Activated CD4-positive, alpha-beta T cell treated with anti-CD3 and anti-CD28 coated beads, Interleukin-2, amount 50 U/mL, for 48 hours (primary cell): ENCODE results near the gene PPP2R2C.

Source experiments
- DNase-seq, 2 experiments: peaks; one replicate each; pipeline ENCODE4 v3.0.0-alpha.2; 2020

PPP2R2C gene

DNA sequence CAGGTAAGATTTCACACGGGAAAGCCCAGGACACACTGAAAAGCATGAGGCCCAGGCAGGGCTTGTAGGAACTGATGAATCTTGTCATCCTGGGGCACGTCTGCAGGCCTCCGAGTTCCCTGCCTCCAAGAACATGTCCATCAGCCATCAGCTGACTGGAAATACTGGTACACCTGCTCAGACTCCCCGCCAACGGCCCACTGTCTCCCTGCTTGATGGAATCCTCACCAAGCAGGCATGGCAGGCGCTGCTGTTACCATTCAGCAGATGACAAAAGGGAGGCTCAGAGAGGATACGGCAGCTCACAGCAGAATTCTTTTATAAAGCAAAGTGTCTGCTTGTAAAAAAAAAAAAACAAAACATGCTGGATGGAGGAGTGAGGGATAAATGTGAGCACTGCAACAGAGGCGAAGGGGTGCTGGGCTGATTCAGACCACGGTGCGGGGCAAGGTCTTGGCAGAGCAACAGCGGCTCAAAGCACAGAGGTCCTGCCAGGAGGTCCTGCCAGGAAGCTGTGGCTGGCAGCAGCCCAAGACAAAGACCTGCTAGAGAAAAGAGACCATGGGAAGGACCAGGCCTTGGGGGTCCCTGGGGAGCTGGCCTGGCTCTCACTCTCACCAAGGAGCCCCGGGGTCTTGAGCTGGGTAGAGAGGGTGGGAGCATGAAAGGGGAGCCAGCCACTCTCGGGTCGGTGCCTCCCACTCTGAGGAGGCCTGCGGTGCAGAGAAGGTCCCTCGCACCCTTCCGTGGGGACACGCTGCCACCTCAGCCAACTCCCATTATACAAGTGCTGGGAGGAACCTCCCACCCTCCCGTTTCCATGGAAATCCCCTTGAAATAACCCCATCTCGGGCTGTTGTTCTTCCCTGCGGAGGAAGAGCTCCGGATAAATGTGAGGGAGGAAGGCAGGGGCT lies 25.6 kb downstream of the PPP2R2C start:
- DNase-seq, result no peak

DNA sequence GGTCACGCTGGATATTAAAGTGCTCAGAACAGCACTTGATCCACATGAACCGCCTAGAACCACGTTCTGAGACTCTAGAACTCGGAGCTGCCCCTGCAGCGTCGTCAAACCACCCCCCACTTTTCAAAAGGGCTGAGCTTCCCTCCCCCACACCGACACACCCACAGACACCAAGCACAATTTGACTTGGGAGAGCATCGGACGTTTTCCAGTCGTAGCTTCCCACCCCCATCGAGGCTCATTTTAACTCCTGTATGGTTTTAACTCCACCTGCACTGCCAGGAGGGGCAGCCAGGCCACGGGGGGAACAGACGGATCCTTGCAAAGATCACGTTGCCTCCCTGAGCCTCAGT lies 26.3 kb downstream of the PPP2R2C start:
- no peak for DNase-seq

DNA sequence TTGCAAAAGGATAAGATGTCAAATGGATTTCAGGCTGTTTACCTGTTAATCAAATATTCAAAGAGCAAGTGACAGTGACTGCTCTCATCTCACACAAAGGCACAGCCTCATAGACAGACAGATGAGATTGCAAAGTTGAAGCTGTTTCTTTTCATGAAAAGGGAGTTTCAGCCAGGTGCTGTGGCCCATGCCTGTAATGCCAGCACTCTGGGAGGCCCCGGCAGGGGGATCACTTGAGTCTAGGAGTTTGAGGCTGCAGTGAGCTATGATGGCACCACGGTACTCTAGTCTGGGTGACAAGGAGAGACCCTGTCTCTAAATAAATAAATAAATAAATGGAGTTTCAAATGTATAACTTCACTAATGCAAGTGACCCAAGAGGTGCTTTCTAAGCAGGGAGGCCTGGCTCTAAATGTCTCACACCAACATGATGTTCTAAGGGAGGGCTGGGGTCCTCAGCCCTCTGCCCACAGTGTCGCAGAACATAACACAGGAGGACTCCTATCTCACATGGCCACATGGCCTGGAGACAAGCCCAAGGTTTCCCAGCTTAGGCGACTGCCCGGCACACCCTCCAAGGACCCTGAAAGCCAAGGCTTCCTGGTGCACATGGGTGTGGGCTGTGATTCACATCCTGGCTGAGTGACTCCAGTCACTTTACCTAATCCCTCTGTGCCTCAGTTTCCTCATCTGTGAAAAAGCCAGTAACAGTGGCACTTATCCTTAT lies 26.8 kb downstream of the PPP2R2C start:
- DNase-seq, result no peak

DNA sequence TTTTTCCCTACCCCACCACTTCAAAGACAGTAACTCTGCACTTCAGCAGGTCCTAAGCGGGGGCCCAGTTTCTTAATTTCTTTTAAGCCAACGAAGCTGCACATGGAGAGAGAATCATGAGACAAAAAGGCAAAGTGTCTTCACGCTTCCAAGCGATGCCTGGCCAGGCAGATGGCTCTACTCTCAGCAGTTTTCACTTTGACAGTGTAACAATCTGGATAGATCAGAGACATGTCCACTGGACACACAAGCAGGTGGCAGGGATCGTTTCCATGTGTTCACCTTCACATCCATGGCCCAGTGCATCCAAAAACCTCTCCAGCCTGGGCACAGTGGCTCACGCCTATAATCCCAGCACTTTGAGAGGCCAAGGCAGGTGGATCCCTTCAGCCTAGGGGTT lies 27.8 kb downstream of the PPP2R2C start:
- no peak for DNase-seq

DNA sequence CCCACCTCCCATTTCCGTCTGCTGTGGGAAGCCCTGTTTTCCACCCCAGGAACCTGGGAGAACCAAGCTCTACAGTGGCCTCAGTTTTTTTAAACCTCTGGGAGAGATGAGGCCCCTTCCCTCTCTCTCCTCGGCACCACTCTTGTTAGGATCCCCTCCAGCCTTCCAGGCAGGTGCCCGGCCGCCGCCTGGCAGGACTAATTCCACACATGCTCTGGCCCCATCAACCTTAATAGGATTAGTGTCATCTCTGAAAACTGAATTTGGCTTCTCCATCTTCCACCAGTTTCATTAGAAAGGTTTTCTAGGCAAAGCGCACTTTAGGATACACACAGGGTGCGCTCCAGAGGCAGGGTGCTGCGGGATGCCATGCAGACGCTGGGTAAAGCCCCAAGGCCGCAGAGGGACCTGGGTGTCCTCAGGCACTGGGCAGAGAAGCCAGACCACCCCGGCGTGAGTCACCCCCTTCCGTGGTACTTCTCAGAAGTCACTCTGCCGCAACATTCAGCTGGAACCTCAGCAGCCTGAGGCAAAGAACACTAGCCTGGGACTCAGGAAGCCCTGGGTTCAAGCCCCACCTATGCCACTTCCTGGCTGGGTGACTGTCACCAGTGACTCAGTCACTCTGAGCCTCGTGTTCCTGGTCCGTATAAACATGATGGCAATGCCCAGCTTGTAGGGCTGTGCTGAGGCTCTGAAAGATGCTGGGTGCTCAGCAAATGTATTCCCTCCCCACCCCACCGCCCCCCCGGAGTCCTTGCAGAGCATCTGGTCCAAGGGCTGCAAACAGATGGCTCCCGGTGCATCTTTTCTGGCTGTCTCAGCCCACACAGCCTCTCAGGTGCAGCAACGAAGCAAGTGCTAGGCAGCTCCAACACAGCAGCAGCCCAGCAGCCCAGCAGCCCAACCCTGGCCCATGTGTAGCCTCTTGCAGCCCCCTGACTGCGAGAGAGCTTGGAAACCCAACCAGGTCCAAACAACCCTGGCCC lies 29.1 kb downstream of the PPP2R2C start:
- DNase-seq, result no peak

DNA sequence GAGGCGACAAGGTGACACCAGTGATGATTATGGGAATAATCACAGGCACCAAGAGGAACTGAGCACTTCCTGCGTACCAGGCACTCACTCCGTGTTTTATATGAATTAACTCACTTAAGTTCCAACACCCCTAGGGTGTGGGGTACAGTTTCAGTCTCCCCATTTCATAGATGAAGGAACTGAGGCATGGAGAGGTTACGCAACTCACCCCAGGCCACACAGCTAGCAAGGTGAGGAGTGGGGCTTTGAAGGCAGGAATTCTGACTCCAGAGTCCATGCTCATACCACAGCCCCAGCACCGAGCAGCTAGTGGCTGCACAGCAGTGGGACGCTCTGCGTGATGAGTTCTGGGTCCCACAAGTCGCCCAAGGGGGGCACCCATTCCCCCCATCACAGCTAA lies 29.9 kb downstream of the PPP2R2C start:
- DNase-seq, result no peak

DNA sequence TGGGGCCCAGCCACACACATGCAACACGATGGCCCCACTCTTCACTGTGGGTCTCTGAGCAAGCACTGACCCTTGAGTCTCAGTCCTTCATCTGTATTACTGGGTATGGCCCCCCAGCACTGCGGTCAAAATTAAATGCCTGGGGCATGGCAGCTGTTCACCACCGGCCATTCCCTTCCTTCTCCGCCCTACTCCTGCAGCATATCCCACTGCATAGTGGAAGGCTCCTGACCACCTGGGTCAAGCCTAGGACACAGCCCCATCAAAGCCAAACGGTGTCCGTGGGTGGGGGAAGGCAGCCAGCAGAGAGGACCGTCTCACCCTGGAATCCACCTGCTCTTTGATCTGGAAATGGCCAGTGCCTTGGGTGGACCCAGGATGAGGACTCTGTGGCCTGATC lies 30.7 kb downstream of the PPP2R2C start:
- no peak for DNase-seq

DNA sequence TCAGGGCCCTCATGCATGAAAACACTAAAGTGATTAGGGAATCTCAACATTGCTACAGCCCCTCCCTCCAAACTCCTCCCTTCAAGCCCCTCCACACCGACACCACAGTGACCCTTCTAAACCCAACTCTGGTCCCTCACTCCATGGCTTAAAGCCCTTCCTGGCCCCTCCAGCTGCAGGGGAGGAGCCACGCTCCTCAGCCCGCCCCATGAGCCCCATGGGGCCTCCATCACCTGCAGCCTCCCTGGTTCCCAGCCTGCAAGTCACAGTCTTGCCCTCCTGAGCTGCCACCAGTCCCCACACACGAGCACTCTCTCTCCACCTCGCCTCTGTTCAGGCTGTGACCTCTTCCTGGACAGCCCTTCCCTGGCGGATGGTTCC lies 31.2 kb downstream of the PPP2R2C start:
- DNase-seq, result no peak

DNA sequence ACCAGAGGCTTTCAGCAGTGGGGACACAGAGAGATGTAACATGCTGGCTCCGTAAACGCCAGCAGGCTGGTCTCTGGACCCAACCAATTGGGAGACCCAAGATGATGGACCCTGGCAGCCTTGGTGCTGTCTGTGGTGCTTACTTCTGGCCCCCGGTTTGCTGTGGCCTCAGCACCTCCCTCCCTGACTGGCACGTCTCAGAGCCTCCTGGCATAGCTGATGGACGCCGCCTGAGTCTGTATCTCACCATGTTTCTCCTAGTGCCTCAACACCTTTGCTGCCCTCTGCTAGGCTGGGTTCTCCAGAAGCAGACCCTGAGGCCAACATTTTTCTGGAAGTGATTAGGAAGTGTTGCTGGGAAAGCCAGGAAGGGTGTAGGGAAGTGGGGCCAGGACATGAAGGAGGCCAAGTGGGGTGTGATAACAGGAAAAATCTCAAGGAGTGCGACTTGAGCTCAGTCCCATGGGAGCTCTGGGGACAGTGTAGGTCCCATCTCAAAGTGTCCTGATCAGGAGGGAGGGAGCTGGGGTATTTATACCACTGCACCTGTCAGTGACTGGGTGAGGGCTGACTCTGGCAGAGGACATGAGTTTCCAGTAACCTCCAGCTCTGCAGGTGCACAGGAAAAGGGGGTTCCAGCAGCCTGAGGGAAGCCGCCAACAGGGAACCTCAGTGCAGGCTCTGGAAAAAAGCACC lies 31.8 kb downstream of the PPP2R2C start:
- DNase-seq, result no peak

DNA sequence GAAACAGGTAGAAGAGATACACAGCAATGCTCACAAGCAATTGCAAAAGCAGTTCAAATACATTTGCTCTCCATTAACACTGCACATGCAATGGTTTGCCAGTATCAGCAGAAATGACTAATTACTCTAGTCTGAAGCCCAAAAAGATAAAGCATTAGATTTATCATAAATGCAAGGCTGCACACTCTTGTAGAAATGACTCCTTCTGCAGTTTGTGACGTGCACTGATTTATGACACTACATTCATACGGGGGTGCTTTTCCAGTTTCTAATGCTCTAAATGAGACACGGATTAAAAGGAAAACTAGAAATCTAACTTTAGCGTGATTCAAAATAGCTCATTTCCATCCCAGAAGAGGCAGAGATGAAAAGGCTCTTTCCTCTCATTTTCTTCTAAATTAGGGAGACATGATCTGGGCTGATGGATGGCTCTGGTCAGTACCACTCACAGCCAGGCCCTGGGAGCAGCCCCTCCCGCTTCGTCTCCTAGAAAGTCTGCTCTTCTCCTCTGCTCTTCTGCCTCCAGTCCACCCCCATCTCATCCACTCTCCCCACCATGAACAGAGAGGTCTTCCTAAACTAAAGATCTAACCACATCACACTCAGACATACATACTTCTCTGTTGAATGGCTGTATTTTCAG lies 33.2 kb downstream of the PPP2R2C start:
- no peak for DNase-seq

DNA sequence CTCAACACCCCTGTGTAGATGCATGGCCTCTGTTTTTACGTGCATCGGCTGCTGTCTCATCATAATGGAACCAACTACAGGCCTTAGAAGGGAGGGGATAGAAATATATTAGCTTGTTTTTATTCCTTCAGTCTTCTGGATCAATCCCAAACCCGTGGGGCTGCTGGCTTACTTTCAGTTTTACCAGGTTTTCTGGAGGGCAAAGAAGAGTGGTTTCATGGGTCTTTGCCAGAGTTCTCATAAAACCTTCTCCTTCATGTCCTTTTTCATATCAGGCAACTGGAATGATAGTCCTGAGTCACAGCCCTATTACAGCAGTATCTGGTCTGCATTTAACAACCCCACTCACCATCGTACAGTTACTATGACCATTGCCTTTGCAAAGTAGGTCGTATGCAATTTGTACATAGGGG lies 34.6 kb downstream of the PPP2R2C start:
- DNase-seq, result no peak

DNA sequence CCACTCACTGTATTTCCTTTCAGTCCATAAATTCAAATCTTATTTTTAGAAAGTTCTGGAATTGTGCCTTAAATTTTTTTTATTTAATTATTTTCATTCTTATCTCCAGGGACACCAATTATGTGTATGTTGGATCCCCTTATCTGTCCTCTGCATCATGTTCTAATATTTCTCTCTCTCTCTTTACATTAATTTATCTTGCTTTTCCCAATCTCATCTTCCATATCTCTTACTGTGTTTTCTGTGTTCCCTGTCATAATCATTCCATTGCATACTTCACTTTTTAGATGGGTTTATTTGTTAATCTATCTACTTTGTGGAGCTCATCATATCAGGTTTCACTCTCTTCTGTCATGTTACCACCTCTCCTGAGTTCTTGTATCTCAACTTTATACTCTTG lies 37.4 kb downstream of the PPP2R2C start:
- no peak for DNase-seq

DNA sequence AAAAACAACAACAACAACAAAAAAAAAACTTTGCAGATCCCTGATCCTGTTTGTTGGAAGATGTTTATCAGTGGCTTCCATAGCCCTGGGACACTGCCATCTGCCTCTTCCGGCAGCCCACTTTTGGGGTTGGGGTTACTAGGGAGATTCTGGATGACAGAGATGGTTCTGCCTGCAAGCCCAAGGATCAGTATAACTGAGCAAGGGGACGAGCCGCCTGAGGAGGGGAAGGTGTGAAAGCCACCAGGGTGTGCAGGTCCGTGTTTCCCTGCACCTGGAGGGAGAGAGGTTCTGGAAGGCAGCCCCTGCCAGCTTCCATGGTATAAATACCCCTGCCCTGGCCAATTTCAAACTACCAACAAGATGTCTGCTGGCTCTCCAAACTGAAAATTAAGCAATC lies 41.5 kb downstream of the PPP2R2C start:
- no peak for DNase-seq

DNA sequence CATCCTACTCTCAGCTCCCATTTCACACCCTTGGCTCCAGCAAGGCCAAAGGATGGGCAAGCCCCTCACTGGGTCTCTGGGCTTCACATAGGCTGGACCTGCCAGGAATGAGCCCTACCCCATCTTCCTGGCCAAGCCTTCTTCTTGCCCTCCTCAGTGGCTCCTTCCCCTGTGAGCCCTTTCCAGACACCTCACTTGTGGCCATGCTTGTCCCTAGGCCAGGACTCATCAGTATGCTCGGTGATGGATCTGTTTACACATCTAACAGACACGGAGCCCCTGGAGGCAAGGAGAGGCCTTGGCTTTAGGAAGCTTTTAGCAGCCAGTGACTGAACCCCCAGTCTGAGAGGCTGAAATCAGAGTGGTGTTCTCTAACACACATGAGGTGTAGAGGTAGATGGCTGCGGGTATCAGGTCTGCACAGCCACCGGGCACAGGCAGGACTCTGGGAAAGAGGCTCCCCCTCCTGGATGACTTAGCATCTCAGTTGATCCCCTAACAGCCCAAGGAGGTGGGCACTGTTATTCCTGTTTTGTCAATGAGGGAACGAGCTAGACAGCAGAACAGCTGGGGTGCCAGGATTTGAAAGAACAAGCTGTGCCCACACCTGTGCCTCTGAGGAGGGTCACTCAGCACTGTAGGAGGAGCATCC lies 44.8 kb downstream of the PPP2R2C start:
- DNase-seq, result no peak

DNA sequence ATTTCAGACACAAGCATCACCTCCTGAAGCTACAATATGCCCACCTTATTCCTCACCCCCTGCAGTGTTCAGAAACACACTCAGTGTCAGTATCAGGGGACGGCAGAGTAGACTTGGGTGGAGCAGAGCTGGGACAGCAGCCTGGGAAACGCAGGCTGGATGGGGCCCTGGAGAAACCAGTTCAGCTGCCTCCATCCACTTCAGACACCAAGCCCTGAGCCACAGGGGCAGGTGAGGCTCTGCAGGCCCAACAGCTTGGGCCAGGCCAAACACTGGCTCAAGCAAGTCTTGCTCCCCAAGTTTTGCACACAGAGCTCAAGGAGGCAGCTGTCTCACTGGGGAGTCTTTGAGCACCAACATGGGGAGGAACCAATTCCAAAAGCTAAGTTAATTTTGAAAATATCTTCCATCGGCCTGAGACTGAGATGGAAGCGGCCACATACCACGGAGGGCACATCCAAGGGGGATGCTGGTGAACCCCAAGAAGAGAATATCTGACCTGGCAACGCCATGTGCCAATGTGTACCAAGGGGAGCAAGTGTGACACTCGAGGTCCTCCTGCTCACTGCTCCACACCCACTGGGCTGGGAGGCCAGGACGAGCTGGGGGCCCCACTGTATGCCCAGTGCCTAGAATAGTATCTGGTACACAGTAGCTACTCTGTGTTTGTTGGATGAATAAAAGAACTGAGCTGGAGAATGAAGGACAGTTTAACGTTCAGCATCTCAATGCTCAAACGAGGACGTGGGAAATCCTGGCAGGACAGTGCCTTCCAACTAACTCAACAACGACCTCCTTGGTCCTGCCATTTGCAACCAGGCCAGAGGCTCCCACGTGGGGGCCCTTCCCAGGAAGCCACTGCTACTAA lies 45.6 kb downstream of the PPP2R2C start:
- no peak for DNase-seq

DNA sequence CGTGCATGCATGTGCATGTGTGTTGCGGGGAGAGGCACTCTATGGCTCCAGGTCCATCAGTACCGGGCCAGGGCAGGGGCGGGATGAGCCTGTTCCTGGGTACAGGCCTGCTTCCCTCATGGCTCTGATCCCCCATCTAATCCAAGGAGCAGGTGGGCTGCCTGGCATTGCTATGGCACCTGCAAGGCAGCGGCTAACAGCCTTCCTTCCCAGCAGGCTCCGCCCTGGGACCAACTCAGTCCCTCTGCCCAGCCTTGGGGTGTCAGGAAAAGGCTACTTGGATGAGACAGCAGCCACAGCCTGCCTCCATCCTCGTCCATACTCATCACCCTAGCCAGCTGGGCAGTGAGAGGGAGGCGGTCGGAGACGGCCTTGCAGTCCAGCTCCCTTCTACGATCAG lies 46.5 kb downstream of the PPP2R2C start:
- DNase-seq, result no peak

DNA sequence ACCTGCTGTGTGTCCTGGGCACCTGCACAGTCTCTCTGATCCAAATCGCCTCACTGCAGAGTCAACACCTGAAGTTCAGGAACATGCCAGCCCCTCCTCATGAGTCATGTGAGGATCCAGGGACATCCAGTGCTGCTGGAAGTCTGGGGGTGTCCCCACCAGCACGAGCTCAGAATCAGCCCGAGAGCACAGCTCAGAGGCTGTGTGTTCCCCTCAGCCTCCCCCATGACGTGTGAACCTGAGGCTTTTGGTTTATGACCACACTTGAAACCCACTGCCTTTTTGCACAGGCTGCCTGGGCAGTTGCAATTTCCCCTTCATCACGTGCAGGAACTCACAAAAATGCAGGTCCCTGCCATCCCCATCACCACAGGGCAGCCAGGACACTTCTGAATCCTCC lies 47.1 kb downstream of the PPP2R2C start:
- DNase-seq, result no peak

DNA sequence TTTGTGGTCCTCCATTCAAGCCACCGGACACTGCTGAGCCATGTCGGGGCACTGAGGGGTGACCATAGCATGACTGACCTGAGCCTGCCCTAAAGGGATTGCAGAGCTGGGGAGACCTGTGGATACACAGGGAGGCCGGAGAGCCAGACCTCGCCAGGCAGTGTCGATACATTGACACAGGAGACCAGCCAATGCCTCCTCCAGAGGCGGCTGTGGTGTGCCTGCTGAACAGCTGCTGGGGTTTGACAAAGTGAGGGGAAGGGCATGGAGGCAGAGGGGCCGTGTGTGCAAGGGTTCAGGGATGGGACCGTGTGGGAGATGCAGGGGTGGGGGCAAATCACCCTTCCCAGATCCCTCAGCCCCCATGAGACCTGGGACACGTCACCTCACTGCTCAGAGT lies 48.0 kb downstream of the PPP2R2C start:
- DNase-seq, result no peak

DNA sequence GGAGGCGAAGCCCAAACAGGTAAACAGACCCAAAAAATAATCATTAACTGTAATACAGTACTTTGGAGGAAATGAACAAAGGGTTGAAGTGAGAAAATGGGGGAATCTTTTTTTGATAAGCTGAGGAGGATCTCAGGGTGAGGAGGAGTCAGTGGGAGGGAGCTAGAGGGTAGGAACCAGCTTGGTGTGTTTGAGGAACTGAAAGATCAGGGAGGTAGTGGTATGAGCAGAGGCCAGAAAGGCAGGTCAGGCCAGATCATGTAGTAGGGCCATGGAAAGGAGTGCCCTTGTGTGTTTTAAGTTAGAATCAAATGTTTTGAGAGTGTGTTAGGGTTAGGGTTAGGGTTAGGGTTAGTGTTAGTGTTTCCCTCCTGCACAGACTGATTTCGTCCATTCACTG lies 48.8 kb downstream of the PPP2R2C start:
- DNase-seq, result no peak

DNA sequence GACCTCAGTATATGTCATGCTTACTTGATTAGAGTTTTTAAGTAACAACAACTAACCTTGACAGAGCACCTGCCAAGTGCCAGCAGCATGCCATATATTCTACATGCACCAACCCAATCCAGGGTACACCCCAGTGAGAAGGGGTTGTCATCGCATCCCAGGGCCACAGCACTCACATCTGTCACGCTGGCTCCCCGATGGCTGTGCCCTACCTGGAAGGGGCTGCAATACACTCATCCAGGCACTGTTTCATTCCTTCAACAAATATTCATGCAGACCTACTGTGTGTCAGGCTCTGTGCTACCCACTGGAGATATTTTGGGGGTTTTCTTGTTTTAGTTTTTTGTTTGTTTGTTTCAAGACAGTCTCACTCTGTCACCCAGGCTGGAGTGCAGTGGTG lies 49.5 kb downstream of the PPP2R2C start:
- no peak for DNase-seq

DNA sequence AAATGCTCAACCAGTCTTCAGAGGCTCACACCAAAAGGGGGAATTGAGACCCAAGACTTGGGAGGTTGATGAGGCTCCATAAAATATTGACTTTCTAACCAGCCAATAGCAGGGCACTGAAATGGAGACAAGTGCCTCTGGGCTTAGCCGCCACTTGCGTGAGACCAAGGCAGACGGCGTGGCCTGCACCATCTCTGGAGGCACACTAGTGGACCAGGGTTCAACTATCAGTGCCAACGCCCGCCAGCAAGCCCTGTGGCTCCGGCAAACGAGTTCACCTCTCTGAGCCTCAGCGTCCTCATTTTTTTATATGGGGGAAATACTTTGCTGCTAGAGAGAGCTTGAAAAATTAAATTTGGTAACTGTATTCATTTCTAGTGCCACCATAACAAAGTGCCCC lies 50.3 kb downstream of the PPP2R2C start:
- DNase-seq, result no peak
